NCI-H2107 (cell line): ENCODE measurements around the gene TAS2R42.

Experiments
- DNase-seq: peaks from one replicate; lab custom pipeline; 2025; lab: John Stamatoyannopoulos, UW

The TAS2R42 gene

GRCh38 chr12:11144297-11144696 lies 42.4 kb downstream of the TAS2R42 start:
- no peak for DNase-seq

- no peak for DNase-seq
These were observed 43.4 kb downstream of the TAS2R42 start for GRCh38 chr12:11143352-11143751.

GRCh38 chr12:11136075-11136474 lies 50.7 kb downstream of the TAS2R42 start:
- no peak for DNase-seq
